ENCODE results near the gene HS3ST5.
"Not testable (repeated sequence)": the region's sequence is repeated elsewhere in the genome, so short reads cannot be mapped to it uniquely, and the experiment has no call there.

The HS3ST5 gene

GRCh38 chr6:114039841-114040240 lies 303.0 kb downstream of the HS3ST5 start:
- DNase-seq = no peak

DNA sequence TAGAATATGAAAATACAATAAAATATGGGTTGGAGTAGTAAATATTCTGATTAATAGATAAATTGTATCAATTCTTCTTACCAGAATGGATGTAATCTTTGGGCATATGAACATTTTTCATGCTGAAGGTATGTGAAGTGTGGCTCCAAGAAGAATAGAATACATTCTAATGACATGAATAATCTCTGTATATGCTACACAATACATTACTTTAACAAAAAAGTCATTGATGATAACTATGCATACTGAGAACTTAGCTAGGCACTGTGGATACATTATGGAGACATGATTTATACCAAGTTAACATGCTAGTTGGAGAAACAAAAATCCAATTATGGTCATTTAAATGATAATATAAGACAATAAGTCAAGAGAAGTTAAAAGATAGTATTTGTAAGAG lies 309.2 kb downstream of the HS3ST5 start:
- DNase-seq = no peak

- no peak for DNase-seq
Observed at GRCh38 chr6:114032721-114033120, 310.1 kb downstream of the HS3ST5 start.

DNA sequence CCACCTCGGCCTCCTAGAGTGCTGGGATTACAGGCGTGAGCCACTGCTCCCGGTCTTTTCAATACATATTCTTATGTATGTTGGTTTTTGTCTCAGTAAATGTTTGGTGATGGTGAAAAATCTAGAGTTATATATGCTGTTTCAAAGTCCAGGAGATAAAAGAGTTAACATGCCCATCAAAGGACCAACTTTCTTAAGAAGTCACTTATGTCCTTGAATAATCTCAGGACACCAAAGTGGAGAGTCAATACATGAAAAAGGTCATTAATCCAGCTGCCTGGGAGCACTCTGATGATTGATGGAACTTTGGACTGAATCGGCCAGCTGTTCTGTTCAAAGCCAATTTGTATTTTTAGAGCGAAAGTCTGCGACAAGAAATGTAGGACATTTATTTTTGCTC lies 312.1 kb downstream of the HS3ST5 start:
- DNase-seq = no peak

DNA sequence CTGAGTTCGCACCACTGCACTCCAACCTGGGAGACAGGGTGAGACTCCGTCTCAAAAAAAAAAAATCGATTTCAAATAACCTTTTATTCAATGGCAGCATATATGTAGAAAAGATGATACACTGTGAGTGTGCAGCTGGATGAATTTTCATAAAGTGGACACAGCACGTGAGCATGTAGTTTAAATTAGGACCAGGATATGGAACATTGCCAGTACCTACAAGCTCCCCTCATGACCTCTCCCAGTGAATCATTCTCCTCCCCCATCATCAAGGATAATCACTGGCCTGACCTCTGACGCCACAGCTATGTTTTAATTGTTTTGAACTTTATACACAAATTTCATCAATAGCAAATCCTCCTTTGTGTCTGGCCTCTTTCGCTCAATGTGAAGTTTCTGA lies 318.1 kb downstream of the HS3ST5 start:
- no peak for DNase-seq

GRCh38 chr6:114020196-114020595 lies 322.6 kb downstream of the HS3ST5 start:
- no peak for DNase-seq

GRCh38 chr6:114017146-114017545 lies 325.7 kb downstream of the HS3ST5 start:
- DNase-seq = not testable (repeated sequence)

- not testable (repeated sequence) for DNase-seq
Observed at GRCh38 chr6:114014106-114014505, 328.7 kb downstream of the HS3ST5 start.

DNA sequence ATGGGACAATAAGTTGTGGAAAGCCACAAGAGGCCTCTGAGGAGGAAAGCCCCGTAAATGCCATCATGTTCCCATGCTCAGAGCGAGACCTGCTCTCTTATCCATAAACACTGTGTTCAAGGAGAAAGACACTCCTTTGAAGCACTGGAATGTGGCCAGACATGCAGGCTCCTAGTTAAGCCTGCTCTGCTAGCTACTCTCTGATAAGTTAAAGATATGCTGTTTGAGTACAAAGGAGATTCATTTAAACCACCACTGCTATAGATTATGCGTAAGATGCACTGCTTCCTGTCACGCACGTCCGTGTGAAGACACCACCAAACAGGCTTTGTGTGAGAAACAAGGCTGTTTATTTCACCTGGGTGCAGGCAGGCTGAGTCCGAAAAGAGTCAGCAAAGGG lies 331.3 kb downstream of the HS3ST5 start:
- DNase-seq = not testable (repeated sequence)

DNA sequence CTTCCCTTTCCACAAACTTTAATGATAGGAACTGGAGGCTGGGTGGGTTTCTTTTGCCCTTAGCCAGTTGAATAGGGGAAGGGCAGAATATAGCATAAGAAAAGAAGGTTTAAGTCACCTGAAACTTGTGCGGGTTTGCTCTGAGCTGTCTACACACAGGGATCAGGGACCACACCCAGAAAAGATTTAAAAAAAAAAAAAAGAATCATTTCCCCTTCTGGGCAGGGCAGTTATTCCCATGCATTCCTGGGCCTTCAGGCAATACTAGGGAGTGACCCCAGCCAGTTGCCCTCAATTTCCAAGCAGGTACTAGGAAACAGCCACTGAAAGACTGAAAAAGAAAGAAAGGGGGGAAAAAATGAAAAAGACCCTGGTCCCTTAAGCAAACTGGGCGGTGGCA lies 332.3 kb downstream of the HS3ST5 start:
- no peak for DNase-seq

GRCh38 chr6:114009192-114009591 lies 333.6 kb downstream of the HS3ST5 start:
- no peak for DNase-seq

GRCh38 chr6:114008331-114008730 lies 334.5 kb downstream of the HS3ST5 start:
- no peak for DNase-seq

DNA sequence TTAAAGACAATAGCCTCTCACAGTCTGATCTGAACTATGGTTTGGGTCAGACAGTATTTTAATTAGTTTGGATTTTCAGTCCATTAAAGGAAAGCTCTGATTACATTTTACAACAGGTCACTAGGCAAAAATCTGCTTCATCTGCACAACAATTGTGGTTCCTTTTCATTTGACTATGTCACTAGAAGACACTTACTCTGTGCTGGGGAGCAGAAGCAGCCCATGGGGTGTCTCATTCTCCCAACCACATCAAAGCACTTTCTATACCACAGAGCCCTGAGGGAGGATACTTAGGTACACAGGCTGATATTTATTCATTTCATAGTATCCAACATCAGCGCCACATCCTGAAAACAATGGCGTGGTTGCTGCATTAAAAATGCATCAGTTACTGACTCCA lies 335.3 kb downstream of the HS3ST5 start:
- no peak for DNase-seq

Measured in activated CD4-positive, alpha-beta T cell treated with anti-CD3 and anti-CD28 coated beads, Interleukin-2, amount 50 U/mL, for 4 hours (primary cell).